ENCODE results near the gene CD86.

DNA sequence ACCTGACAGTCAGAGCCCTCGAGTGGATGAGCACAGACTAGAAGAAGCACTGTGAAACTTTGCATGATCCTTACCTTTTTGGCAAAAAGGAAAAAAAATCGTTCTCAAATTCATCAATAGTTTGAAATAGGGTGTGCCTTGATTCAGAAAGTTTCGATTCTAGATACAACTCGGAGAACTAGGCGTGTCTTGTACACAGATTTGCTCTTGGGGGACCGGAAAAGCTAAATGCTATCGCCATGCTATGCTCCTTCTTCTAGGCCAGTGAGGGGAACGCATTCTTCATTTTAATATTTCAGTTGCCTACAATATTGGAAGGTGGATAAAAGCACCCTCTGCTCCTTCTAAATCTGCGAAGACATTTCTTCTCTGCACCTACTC, 25.0 kb downstream of the CD86 start:
- no peak for TF ChIP-seq CTCF (IDR thresholded peaks at IDR 0.05; ENCODE audit: insufficient read depth, low read length, poor library complexity, severe bottlenecking)
- TF ChIP-seq EZH2phosphoT487 (conservative IDR thresholded peaks at IDR 0.05; ENCODE audit: low read length): no peak
